H1 (cell line): Measurements from ENCODE around the gene PPM1N. TPM values are rescaled to one million over a fixed set of nuclear protein-coding genes. Genes with fewer than 3 reads are reported as not detected.

Experiments used
- BRCA1 ChIP-seq: IDR thresholded peaks from 2 replicates; pipeline ENCODE4 v1.6.1; 2012; ENCODE audit warnings: low read depth, low read length, improper control_type of control experiment
- CHD7 ChIP-seq: fragments of 300-600 bp; sonication (generic); IDR thresholded peaks from 2 replicates; pipeline ENCODE4 v1.7.1; 2012; ENCODE audit warnings: low read length, moderate library complexity, mild to moderate bottlenecking, inconsistent platforms; ENCODE audit not compliant: insufficient replicate concordance
- EZH2 ChIP-seq: fragments of 200-600 bp; sonication (generic); IDR thresholded peaks from 2 replicates; pipeline ENCODE4 v1.7.1; 2012; ENCODE audit warnings: low read depth, mild to moderate bottlenecking, moderate library complexity, low read length, inconsistent platforms; ENCODE audit not compliant: severe bottlenecking
- GTF2F1 ChIP-seq: IDR thresholded peaks from 2 replicates; pipeline ENCODE4 v1.6.1; 2012; ENCODE audit warnings: low read depth, low read length, improper control_type of control experiment, borderline replicate concordance
- JUN ChIP-seq: IDR thresholded peaks from 2 replicates; pipeline ENCODE4 v1.6.1; 2011; ENCODE audit warnings: low read depth, mild to moderate bottlenecking, improper control_type of control experiment, low read length
- MAFK ChIP-seq: IDR thresholded peaks from 2 replicates; pipeline ENCODE4 v1.6.1; 2012; ENCODE audit warnings: low read depth, mild to moderate bottlenecking, improper control_type of control experiment, low read length
- NRF1 ChIP-seq: IDR thresholded peaks from 2 replicates; pipeline ENCODE4 v1.6.1; 2011; ENCODE audit warnings: mild to moderate bottlenecking, low read depth, low read length, improper control_type of control experiment
- PHF8 ChIP-seq: fragments of 200-600 bp; sonication (generic); conservative IDR thresholded peaks from 2 replicates; pipeline ENCODE4 v1.7.1; 2012; ENCODE audit warnings: low read depth, mild to moderate bottlenecking, inconsistent platforms, low read length, moderate library complexity
- SAP30 ChIP-seq: fragments of 300-600 bp; sonication (generic); IDR thresholded peaks from 2 replicates; pipeline ENCODE4 v1.7.1; 2012; ENCODE audit warnings: low read length, moderate library complexity, mild to moderate bottlenecking, inconsistent platforms; ENCODE audit not compliant: insufficient read depth, insufficient replicate concordance
- polyA plus RNA-seq, 7 experiments: library from polyadenylated mRNA; depleted of rRNA in 3 of 7; stranded (reverse) in 5 of 7; unstranded in 2 of 7; fragments of >200 nt in 5 of 7; fragments of 200-250 nt in 2 of 7; gene quantifications; 1 replicate in 5 of 7; 2 replicates in 1 of 7; 4 replicates in 1 of 7; pipeline versions ENCODE4 v1.2.1 to v1.2.3, GENCODE V29; 2011 to 2013; ENCODE audit warnings: missing spikeins in 2 of 7, mixed read lengths in 2 of 7
- total RNA-seq: library from RNA; stranded (reverse); fragmentation: NEBNext Ultra II Directional; extraction: Animal tissue kit (Norgen Biotek cat#: 25700); gene quantifications from 2 replicates; pipeline ENCODE4 v1.2.1, GENCODE V29; 2021
- TF ChIP-seq, protein P1 (sequence below): IDR thresholded peaks from 2 replicates; pipeline ENCODE4 v1.6.1; 2011; ENCODE audit warnings: low read depth, mild to moderate bottlenecking, low read length; ENCODE audit not compliant: insufficient read depth

The PPM1N gene
- total and polyA plus RNA-seq, 2 of the 8 experiments (the other 6 are each of a cell fraction or from before 2014, with no cell fraction given): 12.2 to 14.4 TPM

- TF ChIP-seq CHD7 (no peak), GTF2F1 (no peak), SAP30 (no peak), NRF1 (no peak), MAFK (no peak), PHF8 (no peak), BRCA1 (no peak), JUN (no peak), EZH2 (no peak)
- TF ChIP-seq, protein P1, sequence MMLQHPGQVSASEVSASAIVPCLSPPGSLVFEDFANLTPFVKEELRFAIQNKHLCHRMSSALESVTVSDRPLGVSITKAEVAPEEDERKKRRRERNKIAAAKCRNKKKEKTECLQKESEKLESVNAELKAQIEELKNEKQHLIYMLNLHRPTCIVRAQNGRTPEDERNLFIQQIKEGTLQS: no peak
Measured at GRCh38 chr19:45524575-45525129, 26.4 kb downstream of the PPM1N start (continued).
